OCI-LY7 (cell line): Measurements from ENCODE around the gene RAB3C. TPM values are rescaled to one million over a fixed set of nuclear protein-coding genes. Genes with fewer than 3 reads are reported as not detected.
"Not testable (repeated sequence)": the region's sequence is repeated elsewhere in the genome, so short reads cannot be mapped to it uniquely, and the experiment has no call there.

Source experiments
- BruUV-seq: library from RNA; stranded (reverse); fragments of 400-500 nt; replicated peaks from 2 replicates; lab custom pipeline; 2021; lab: Mats Ljungman, UMichigan
- CTCF ChIA-PET: fragments of 300-600 bp; sonication (Branson Sonifier 250); formaldehyde crosslinking; loops from one replicate; lab custom pipeline; 2022; ENCODE audit warnings: antibody characterized with exemption; ENCODE audit not compliant: unreplicated experiment; lab: Charles Lee
- POLR2A ChIA-PET: fragments of 300-600 bp; sonication (Branson Sonifier 250); formaldehyde crosslinking; loops from one replicate; lab custom pipeline; 2022; ENCODE audit warnings: antibody characterized with exemption; lab: Charles Lee
- DNase-seq: peaks from one replicate; pipeline ENCODE4 v3.0.0-alpha.2; 2015; ENCODE audit warnings: low spot score
- H2AFZ ChIP-seq: fragments of 200-600 bp; sonication (generic), shearing (Covaris generic); 2 replicates; pipeline ENCODE4 v1.6.1; 2014; ENCODE audit warnings: mild to moderate bottlenecking, antibody characterized with exemption, low read length, moderate library complexity
- H3K27ac ChIP-seq: fragments of 200-600 bp; sonication (generic); 2 replicates; pipeline ENCODE4 v1.5.1; 2014; ENCODE audit warnings: mixed run types, low read depth, mild to moderate bottlenecking, moderate library complexity, low read length, inconsistent platforms; ENCODE audit not compliant: poor library complexity, severe bottlenecking
- H3K36me3 ChIP-seq: fragments of 200-600 bp; sonication (generic); 2 replicates; pipeline ENCODE4 v1.6.1; 2014; ENCODE audit warnings: mild to moderate bottlenecking, antibody characterized with exemption, low read length, moderate library complexity, mixed read lengths; ENCODE audit not compliant: insufficient read depth
- H3K4me1 ChIP-seq: fragments of 200-600 bp; sonication (generic); 2 replicates; pipeline ENCODE4 v1.5.1; 2014; ENCODE audit warnings: mild to moderate bottlenecking, low read length; ENCODE audit not compliant: insufficient read depth, poor library complexity, severe bottlenecking
- H3K4me2 ChIP-seq: fragments of 200-600 bp; sonication (generic); 2 replicates; pipeline ENCODE4 v1.6.1; 2014; ENCODE audit warnings: mild to moderate bottlenecking, low read length
- H3K4me3 ChIP-seq: fragments of 200-600 bp; sonication (generic); 2 replicates; pipeline ENCODE4 v1.5.1; 2014; ENCODE audit warnings: mild to moderate bottlenecking, low read depth, low read length; ENCODE audit not compliant: poor library complexity, severe bottlenecking
- H3K79me2 ChIP-seq: fragments of 200-600 bp; sonication (generic); 2 replicates; pipeline ENCODE4 v1.6.1; 2016; ENCODE audit warnings: low read depth, mild to moderate bottlenecking, low read length, moderate library complexity, mixed read lengths; ENCODE audit not compliant: insufficient read depth
- H3K9me2 ChIP-seq: fragments of 200-600 bp; sonication (generic); 2 replicates; pipeline ENCODE4 v1.6.1; 2016; ENCODE audit warnings: mild to moderate bottlenecking, low read length, mixed read lengths; ENCODE audit not compliant: insufficient read depth
- H3K9me3 ChIP-seq: fragments of 200-600 bp; sonication (generic); 2 replicates; pipeline ENCODE4 v1.6.1; 2014; ENCODE audit warnings: mild to moderate bottlenecking, mixed run types, low read length, mixed read lengths
- H4K20me1 ChIP-seq: fragments of 200-600 bp; sonication (generic); 2 replicates; pipeline ENCODE4 v1.6.1; 2014; ENCODE audit warnings: mild to moderate bottlenecking, antibody characterized with exemption, low read length, moderate library complexity, mixed read lengths; ENCODE audit not compliant: insufficient read depth
- EZH2phosphoT487 ChIP-seq: fragments of 200-600 bp; sonication (generic); IDR thresholded peaks from 2 replicates; pipeline ENCODE4 v1.6.1; 2018; ENCODE audit warnings: low read depth, borderline replicate concordance, mild to moderate bottlenecking, mixed run types, antibody characterized with exemption, low read length, moderate library complexity, mixed read lengths
- intact Hi-C: fragments of 100-400 bp; cut with micrococcal nuclease; formaldehyde crosslinking; loops from one replicate; pipeline ENCODE4 v1.10.0; 2022; ENCODE audit not compliant: unreplicated experiment
- total RNA-seq, 2 experiments: library from RNA; depleted of rRNA in 1 of 2; stranded (reverse); fragments of >200 nt in 1 of 2; shearing (Covaris generic) in 1 of 2; gene quantifications; 2 replicates each; pipeline ENCODE4 v1.2.3, GENCODE V29; 2014 to 2022
- TF ChIP-seq, protein P1 (sequence below): fragments of 200-600 bp; sonication (generic); conservative IDR thresholded peaks from 2 replicates; pipeline ENCODE4 v1.5.1; 2014; ENCODE audit warnings: mild to moderate bottlenecking, antibody characterized with exemption, low read length, moderate library complexity, mixed read lengths

RAB3C gene
- total RNA-seq, 2 experiments from 2014 or later = not detected

DNA sequence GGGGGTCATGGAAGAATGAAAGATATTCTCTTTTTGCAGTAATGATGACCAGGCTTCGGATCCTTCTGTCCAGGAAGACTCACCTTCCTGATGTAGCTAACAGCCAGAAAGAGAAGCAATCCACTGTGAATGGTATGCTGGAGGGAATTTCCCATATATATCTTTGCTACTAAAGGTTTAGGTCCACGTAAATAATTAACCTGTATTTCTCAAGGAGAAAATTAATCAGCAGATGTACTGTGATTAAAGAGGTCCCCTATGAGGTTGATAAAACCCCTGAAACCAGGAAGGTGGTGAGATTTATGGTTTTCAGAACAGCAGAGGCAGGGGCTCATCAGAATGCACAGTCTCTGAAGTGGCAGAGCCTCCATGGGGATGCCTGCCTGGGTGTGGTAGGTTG, 11.4 kb upstream of the RAB3C start:
- H3K27ac ChIP-seq = no peak overlapping the region
- H2AFZ ChIP-seq = no peak overlapping the region
- intact Hi-C loops = no loop called here
- no peaks in the 10 kb centered on the region for H3K79me2 ChIP-seq
- CTCF ChIA-PET = no interaction called here
- no peaks in the 10 kb centered on the region for H3K36me3 ChIP-seq
- POLR2A ChIA-PET = no interaction called here
- no peak for TF ChIP-seq EZH2phosphoT487
- TF ChIP-seq, protein P1, sequence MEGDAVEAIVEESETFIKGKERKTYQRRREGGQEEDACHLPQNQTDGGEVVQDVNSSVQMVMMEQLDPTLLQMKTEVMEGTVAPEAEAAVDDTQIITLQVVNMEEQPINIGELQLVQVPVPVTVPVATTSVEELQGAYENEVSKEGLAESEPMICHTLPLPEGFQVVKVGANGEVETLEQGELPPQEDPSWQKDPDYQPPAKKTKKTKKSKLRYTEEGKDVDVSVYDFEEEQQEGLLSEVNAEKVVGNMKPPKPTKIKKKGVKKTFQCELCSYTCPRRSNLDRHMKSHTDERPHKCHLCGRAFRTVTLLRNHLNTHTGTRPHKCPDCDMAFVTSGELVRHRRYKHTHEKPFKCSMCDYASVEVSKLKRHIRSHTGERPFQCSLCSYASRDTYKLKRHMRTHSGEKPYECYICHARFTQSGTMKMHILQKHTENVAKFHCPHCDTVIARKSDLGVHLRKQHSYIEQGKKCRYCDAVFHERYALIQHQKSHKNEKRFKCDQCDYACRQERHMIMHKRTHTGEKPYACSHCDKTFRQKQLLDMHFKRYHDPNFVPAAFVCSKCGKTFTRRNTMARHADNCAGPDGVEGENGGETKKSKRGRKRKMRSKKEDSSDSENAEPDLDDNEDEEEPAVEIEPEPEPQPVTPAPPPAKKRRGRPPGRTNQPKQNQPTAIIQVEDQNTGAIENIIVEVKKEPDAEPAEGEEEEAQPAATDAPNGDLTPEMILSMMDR = no peak
- H4K20me1 ChIP-seq = no peaks in the 10 kb centered on the region
- H3K4me2 ChIP-seq = no peak overlapping the region
- no peak overlapping the region for H3K4me3 ChIP-seq
- H3K9me3 ChIP-seq = no peaks in the 10 kb centered on the region
- H3K4me1 ChIP-seq = no peaks in the 10 kb centered on the region
- no TSS peak for BruUV-seq
- DNase-seq = no peak
- no peaks in the 10 kb centered on the region for H3K9me2 ChIP-seq

DNA sequence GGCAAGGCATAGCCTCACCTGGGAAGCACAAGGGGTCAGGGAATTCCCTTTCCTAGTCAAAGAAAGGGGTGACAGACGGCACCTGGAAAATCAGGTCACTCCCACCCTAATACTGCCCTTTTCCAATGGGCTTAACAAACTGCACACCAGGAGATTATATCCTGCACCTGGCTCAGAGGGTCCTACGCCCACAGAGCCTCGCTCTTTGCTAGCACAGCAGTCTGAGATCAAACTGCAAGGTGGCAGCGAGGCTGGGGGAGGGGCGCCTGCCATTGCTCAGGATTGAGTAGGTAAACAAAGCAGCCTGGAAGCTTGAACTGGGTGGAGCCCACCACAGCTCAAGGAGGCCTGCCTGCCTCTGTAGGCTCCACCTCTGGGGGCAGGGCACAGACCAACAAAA, 9.9 kb upstream of the RAB3C start:
- intact Hi-C loops, H3K4me2 ChIP-seq, H3K79me2 ChIP-seq, DNase-seq, H2AFZ ChIP-seq, H3K4me1 ChIP-seq, POLR2A ChIA-PET, CTCF ChIA-PET, H3K27ac ChIP-seq, H3K9me2 ChIP-seq, H4K20me1 ChIP-seq, H3K4me3 ChIP-seq, BruUV-seq, H3K9me3 ChIP-seq, H3K36me3 ChIP-seq: not testable (repeated sequence)

- no peaks in the 10 kb centered on the region for H4K20me1 ChIP-seq
- no TSS peak for BruUV-seq
- intact Hi-C loops = no loop called here
- no peaks in the 10 kb centered on the region for H3K4me1 ChIP-seq
- ChIA-PET CTCF (no interaction called here), POLR2A (no interaction called here)
- DNase-seq = no peak
- H3K36me3 ChIP-seq = no peaks in the 10 kb centered on the region
- H3K9me2 ChIP-seq = no peaks in the 10 kb centered on the region
- H2AFZ ChIP-seq = no peak overlapping the region
- no peaks in the 10 kb centered on the region for H3K9me3 ChIP-seq
- TF ChIP-seq, protein P1 = no peak
- TF ChIP-seq EZH2phosphoT487 = no peak
- H3K79me2 ChIP-seq = no peaks in the 10 kb centered on the region
- no peak overlapping the region for H3K27ac ChIP-seq
- no peak overlapping the region for H3K4me3 ChIP-seq
- no peak overlapping the region for H3K4me2 ChIP-seq
These were observed 3.1 kb upstream of the RAB3C start for GRCh38 chr5:58579781-58580180.
